SW480 (cell line): ENCODE measurements around the gene ZNF512.
A peak's percentile ranks its signal among the peaks of the same experiment; 100 is the strongest.
"Not testable (repeated sequence)": the region's sequence is repeated elsewhere in the genome, so short reads cannot be mapped to it uniquely, and the experiment has no call there.

Experiments used
- DNase-seq: peaks from one replicate; pipeline ENCODE4 v3.0.0-alpha.2; 2016; ENCODE audit warnings: low spot score

Gene ZNF512, protein sequence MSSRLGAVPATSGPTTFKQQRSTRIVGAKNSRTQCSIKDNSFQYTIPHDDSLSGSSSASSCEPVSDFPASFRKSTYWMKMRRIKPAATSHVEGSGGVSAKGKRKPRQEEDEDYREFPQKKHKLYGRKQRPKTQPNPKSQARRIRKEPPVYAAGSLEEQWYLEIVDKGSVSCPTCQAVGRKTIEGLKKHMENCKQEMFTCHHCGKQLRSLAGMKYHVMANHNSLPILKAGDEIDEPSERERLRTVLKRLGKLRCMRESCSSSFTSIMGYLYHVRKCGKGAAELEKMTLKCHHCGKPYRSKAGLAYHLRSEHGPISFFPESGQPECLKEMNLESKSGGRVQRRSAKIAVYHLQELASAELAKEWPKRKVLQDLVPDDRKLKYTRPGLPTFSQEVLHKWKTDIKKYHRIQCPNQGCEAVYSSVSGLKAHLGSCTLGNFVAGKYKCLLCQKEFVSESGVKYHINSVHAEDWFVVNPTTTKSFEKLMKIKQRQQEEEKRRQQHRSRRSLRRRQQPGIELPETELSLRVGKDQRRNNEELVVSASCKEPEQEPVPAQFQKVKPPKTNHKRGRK

DNA sequence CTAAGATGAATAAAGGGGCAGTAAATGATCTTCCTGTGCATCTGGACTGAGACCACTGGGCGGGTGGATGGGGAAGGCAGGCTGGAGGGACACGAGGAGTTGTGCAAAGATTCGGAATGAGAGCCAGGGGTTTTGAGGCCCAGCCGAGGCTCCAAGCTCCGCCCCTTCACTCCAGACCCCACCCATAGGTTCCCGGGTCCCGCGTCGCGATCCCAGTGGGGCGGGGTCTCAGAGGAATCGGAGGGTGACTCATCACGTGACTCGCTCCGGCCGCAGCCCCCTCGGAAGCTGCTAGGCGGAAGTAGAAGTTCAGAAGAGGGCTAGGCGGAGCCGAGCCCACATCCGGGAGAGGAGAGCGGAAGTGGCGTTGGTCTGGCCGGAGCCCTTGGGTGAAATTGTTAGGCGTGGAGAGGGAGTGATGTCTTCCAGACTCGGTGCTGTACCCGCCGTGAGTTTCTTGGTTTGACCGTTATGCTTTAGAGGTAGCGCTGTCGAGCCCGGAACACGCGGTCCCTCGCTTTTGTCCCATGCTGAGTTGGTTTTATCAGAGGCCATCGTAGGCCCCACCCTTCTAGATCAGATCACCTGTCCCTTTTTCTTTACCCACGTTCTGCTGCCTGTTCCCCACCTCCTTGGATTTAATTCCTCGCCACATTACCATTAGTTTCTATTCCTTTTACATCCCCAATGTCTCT is at the start of gene ZNF512:
ZNF512 (plus strand) TSS at position 348 of the 695 bp plus-strand sequence; CDS start at position 419, 71 bp downstream.
- peak; percentile 97 for DNase-seq

DNA sequence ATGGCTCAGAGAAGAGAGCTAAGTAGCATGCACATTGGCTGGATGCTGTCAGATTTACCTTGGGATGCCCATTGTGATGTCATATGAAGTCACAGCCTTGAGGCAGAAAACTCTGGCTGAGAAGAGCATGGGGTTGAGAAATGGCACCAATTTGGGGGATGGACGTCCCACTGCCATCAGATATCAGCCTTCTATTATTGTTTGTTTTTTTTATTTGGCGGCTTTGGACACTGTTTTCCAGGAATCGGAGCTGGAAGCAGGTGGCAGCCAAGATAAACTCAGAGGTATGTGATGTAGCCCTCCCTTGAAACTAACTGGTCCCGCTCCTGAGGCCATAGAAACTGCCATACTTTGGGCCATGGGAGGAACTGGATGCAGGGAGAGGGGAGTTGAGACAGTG is 45.6 kb upstream of the ZNF512 start:
- no peak for DNase-seq

DNA sequence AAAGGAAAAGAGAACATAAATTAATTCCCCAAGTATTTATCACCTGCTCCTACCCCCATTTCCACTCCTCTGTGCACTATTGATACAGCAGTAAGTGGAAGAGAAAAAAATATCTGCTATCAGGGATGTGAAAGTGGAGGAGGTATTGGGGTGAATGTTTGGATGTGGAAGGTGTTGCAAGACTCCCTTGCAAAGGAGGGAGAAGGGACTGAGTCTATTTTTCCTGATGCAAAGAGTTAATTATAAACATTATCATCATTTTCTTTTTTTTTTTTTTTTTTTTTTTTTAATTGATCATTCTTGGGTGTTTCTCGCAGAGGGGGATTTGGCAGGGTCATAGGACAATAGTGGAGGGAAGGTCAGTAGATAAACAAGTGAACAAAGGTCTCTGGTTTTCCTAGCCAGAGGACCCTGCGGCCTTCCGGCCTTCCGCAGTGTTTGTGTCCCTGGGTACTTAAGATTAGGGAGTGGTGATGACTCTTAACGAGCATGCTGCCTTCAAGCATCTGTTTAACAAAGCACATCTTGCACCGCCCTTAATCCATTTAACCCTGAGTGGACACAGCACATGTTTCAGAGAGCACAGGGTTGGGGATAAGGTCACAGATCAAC is 43.9 kb upstream of the ZNF512 start:
- not testable (repeated sequence) for DNase-seq

DNA sequence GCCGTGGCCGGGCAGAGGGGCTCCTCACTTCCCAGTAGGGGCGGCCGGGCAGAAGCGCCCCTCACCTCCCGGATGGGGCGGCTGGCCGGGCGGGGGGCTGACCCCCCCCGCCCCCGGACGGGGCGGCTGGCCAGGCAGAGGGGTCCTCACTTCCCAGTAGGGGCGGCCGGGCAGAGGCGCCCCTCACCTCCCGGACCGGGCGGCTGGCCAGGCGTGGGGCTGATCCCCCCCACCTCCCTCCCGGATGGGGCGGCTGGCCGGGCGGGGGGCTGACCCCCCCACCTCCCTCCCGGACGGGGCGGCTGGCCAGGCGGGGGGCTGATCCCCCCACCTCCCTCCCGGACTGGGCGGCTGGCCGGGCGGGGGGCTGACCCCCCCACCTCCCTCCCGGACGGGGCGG is 43.2 kb upstream of the ZNF512 start:
- not testable (repeated sequence) for DNase-seq

DNA sequence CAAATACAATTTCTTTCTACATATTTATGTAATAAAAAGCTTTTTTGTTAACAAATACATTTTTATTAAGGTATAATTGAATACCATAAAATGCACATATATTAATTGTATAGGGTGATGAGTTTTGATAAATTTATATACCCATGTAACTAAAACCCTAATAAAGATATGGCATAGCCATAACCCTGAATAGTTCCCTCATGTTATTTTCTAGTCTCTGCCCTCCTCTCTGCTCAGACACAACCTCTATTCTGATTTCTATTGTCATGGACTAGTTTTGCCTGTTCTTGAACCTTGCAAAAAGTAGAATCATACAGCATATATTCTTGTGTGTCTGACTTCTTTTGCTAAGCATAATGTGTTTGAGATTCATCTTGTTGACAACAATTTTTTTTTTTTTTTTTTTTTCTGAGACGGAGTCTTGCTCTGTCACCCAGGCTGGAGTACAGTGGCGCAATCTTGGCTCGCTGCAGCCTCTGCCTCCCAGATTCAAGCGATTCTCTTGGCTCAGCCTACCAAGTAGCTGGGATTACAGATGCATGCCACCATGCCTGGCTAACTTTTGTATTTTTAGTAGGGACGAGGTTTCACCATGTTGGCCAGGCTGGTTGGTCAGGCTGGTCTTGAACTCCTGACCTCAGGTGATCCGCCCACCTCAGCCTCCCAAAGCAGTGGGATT is 38.6 kb upstream of the ZNF512 start:
- DNase-seq: no peak

DNA sequence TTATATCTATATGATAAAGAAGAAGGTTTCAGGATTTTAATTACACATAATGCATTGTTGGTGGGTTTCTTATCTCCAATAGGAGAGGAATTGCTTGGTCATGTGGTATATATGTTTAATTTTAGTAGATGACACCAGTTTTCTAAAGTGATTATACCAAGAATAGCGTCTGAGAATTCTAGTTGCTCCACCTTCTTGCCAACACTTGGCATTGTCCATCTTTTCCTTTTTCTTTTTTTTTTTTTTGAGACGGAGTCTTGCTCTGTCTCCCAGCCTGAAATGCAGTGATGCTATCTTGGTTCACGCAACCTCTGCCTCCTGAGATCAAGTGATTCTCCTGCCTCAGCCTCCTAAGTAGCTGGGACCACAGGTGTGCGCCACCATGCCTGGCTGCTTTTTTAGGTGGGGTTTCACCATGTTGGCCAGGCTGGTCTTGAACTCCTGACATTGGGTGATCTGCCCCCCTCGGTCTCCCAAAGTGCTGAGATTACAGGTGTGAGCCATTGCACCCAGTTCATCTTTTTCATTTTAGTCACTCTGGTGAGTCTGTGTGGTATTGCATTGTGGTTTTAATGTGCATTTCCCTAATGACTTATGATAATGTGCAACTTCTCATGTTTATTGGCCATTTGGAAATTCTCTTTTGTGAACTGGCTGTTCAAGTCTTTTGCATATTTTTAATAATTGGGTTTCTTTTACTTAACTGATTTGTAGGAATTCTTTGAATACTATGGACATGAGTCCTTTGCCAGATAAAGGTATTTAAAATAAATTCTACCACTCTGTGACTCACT is 37.3 kb upstream of the ZNF512 start:
- no peak for DNase-seq

DNA sequence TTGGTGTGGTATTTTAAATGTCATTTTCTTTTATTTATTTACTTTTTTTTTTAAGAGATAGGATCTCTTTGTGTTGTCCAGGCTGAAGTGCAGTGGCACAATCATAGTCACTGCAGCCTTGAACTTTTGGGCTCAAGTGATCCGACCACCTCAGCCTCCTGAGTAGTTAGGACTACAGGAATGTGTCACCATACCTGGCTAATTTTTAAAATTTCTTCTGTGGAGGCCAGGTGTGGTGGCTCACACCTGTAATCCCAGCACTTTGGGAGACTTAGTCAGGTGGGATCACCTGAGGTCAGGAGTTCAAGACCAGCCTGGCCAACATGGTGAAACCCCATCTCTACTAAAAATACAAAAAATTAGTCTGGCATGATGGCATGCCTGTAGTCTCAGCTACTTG is 33.5 kb upstream of the ZNF512 start:
- DNase-seq: no peak

DNA sequence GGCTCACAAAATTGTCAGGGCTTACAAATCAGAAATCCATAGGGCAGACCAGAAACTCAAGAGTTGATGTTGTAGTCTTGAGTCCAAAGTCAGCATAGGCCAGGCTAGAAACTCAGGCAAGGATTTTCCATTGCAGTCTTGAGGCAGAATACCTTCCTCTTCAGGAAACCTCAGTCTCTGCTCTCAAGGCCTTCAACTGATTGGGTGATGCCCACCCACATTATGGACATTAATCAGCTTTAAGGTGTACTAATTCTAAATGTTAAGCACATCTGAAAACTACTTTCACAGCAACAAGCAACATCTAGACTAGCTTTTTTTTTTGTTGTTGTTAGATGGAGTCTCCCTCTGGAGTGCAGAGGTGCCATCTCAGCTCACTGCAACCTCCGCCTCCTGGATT is 31.3 kb upstream of the ZNF512 start:
- DNase-seq: no peak

DNA sequence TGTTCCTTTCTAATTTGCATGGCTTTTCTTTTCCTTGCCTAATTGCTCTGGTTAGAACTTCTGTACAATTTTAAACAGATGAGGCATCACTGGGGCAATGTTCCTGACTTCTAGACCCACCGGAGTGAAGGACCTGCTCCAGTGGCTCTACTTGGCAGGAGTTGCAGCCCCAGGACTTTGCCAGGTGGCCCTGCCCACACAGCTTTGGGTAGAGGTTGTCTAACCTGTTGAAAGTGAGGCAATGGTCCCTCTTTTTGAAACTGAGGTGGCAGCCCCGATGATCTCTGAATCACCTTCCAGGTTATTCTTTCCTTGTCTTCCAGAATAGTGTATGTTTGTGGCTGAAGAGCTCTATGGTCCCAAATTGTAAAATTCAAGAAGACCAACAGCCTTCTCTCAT is 29.9 kb upstream of the ZNF512 start:
- DNase-seq: no peak

DNA sequence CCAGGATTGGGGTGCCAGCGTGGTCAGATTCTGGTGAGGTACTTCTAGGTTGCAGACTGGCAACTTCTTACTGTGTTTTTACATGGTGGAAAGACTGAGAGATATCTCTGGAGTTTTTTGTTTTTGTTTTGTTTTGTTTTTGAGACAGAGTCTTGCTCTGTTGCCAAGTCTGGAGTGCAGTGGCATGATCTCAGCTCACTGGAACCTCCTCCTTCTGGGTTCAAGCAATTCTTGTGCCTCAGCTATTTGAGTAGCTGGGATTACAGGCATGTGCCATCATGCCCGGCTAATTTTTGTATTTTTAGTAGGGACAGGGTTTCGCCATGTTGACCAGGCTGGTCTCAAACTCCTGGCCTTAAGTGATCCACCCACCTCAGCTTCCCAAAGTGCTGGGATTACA is 28.4 kb upstream of the ZNF512 start:
- not testable (repeated sequence) for DNase-seq

DNA sequence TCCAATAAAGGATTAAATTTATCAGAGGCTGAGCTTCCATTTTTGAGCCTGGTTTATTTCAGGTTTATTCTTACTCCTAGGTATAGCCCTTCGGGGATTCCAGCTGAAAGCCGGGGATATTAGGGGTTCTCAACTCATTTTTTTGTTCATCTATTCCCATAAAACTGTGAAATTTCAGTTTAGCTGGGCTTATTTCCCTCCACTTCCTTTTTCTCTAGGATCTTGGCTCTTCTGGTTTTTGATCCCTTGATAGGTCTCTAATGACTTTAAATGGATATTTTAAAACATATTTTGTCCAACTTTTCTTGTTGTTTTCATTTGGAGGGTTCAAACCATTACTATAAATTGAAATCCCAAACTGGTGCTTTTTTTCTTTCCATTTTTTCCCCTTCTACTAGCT is 23.6 kb upstream of the ZNF512 start:
- no peak for DNase-seq

DNA sequence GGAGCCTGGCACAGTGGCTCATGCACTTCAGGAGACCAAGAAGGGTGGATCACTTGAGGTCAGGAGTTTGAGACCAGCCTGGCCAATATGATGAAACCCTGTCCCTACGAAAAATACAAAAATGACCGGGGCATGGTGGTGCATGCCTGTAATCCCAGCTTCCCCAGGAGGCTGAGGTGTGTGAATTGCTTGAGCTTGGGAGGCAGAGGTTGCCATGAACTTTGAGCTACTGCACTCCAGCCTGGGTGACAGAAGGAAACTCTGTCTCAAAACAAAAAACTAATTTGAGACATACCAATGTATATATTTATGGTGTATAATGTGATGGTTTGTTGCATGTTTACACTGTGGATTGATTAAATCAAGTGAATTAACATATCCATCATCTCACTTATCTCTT is 21.8 kb upstream of the ZNF512 start:
- DNase-seq: no peak

DNA sequence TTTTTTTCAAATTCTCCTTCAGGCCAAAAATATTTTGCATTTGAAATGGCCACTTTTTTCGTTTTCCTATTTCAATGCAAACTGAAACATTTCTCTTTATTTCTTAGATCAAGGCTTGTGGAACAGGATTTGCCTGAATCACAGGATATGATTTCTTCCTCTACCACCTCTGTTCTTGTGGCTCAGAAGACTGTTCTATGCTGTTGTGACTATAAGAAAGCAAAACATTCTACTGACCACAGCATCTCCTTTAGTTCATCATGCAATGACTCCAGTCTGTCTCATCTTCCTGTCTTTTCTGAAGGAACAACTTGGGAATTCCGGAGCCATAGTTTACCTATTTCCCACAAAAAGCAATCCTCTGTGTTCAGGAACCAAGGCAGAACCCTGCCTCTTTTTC is 16.2 kb upstream of the ZNF512 start:
- no peak for DNase-seq

DNA sequence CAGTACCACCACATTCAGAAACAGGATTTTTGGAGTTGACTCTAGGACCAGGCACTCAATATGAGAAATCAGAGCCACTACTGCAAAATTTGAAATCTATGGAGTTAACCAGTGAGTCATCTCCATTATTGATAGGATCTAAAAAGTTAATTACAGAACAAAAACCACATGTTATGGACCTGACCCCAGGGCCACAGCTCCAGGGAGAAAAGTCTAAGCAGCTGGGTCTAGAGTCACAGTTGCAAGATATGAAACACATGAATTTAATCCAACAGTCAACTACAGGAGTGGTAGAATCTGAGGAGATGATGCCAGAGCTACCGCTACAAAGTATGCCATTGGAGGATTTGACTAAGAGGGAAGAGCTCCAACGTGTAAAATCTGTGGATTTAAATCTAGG is 13.4 kb upstream of the ZNF512 start:
- no peak for DNase-seq

DNA sequence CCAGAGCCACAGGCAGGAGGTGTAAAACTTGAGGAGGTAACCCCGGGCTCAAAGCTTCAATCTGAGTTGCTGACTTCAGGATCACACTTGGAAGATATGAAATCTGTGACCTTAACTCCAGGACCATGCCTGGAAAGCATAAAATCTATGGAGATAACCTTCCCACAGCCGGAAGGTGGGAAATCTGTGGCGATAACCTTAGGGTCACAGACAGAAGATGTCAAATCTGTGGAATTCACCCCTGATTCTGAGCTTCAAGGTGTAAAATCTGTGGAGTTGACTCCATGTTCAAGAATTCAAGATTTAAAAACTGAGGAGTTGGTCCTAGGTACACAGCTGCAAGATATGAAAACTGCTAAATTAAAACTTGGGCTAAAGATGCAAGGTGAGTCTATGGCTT is 11.6 kb upstream of the ZNF512 start:
- no peak for DNase-seq

DNA sequence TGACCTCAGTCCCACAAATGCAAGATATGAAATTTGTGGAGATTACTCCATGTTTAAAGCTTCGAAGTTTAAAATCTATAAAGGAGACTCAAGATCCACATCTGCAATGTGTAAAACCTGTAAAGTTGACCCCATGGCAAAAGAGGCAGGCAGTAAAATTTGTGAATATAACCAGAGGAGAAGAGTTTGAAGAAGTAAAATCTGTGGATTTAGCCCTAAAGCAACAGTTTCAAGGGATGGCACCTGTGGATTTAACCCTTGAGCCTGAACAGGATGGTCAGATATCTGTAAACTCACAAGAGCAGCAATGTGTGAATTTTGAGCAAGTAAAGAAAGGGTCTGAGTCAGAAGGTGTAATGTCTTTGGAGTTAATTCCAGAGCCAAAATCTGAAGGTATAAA is 11.2 kb upstream of the ZNF512 start:
- DNase-seq: no peak

DNA sequence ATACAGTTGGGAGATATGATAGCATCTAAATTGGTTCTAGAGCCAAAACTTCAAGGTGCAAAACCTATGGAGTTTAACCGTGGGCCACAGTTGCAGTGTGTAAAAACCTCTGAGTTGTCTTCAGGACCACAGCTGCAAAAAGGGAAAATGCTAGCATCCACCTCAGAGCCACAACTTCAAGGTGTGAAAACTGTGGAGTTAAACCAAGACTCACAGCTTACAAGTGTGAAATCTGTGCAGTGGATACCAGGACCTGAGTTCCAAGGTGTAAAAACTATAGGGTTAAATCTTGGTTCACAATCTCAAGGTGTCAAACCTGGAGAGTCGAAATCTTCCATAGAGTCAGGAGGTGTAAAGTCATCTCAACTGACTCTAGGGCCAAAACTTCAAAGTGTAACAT is 10.4 kb upstream of the ZNF512 start:
- DNase-seq: no peak

DNA sequence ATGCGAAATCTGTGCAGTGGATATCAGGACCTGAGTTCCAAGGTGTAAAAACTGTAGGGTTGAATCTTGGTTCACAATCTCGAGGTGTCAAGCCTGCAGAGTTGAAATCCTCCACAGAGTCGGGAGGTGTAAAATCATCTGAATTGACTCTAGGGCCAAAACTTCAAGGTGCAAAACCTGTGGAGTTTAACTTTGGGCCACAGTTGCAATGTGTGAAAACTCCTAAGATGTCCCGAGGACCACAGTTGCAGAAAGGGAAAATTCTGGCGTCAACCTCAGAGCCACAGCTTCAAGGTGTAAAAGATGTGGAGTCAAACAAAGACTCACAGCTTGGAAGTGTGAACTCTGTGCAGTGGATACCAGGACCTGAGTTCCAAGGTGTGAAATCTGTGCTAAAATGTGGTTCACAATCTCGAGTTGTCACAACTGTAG is 9.8 kb upstream of the ZNF512 start:
- no peak for DNase-seq

DNA sequence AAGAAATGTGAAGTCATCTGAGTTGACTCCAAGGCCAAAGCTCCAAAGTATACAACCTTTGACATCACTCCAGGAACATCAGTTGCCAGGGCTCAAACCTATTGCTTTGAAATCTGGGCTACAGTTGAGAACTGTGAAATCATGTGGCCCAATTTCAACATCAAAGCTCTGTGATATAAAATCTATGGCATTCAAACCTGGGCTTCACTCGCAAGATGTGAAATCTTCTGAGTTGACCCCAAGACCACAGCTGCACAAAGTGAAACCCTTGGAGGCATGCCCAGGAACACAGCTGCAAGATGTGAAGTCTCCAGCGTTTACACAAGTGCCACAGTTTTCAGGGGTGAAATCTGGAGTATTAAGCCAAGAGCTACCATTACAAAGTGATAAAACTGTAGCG is 9.4 kb upstream of the ZNF512 start:
- no peak for DNase-seq

DNA sequence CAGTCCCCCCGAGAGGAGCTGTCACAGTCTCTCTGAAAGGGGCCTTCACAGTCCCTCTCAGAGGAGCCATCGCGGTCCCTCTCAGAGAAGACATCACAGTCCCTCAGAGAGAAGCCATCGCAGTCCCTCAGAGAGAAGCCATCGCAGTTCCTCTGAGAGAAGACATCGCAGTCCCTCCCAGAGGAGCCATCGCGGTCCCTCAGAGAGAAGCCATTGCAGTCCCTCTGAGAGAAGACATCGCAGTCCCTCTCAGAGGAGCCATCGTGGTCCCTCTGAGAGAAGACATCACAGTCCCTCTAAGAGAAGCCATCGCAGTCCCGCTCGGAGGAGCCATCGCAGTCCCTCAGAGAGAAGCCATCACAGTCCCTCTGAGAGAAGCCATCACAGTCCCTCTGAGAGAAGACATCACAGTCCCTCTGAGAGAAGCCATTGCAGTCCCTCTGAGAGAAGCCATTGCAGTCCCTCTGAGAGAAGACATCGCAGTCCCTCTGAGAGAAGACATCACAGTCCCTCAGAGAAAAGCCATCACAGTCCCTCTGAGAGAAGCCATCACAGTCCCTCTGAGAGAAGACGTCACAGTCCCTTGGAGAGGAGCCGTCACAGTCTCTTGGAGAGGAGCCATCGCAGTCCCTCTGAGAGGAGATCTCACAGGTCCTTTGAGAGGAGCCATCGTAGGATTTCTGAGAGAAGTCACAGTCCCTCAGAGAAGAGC is 1.3 kb upstream of the ZNF512 start:
- no peak for DNase-seq
